NCI-H2107 treated with DMSO at 0.1 percent for 48 hours (cell line): ENCODE results near the gene RRAS2.
"Not testable (repeated sequence)": the region's sequence is repeated elsewhere in the genome, so short reads cannot be mapped to it uniquely, and the experiment has no call there.

Experiments used
- DNase-seq: peaks from one replicate; lab custom pipeline; 2025; ENCODE audit not compliant: unreplicated experiment; lab: John Stamatoyannopoulos, UW

Gene RRAS2

GRCh38 chr11:14259878-14260277 lies 99.1 kb downstream of the RRAS2 start:
- DNase-seq: no peak

- no peak for DNase-seq
These were observed 99.7 kb downstream of the RRAS2 start for GRCh38 chr11:14259186-14259784.

- no peak for DNase-seq
These were observed 100.6 kb downstream of the RRAS2 start for GRCh38 chr11:14258221-14258935.

- no peak for DNase-seq
These were observed 103.8 kb downstream of the RRAS2 start for GRCh38 chr11:14255238-14255534.

GRCh38 chr11:14254533-14255237 lies 104.3 kb downstream of the RRAS2 start:
- DNase-seq: no peak

GRCh38 chr11:14253840-14254239 lies 105.1 kb downstream of the RRAS2 start:
- DNase-seq: no peak

- no peak for DNase-seq
These were observed 105.6 kb downstream of the RRAS2 start for GRCh38 chr11:14253421-14253820.

GRCh38 chr11:14252501-14252900 lies 106.5 kb downstream of the RRAS2 start:
- DNase-seq: not testable (repeated sequence)

GRCh38 chr11:14251754-14252153 lies 107.2 kb downstream of the RRAS2 start:
- DNase-seq: no peak

GRCh38 chr11:14249121-14249963 lies 109.6 kb downstream of the RRAS2 start:
- peak; percentile 45 for DNase-seq

- no peak for DNase-seq
These were observed 110.4 kb downstream of the RRAS2 start for GRCh38 chr11:14248580-14248981.

- DNase-seq: no peak
These were observed 113.5 kb downstream of the RRAS2 start for GRCh38 chr11:14245444-14245843.

GRCh38 chr11:14244926-14245325 lies 114.1 kb downstream of the RRAS2 start:
- DNase-seq: no peak

GRCh38 chr11:14242733-14243132 lies 116.2 kb downstream of the RRAS2 start:
- no peak for DNase-seq

GRCh38 chr11:14242187-14242586 lies 116.8 kb downstream of the RRAS2 start:
- DNase-seq: no peak

- no peak for DNase-seq
These were observed 118.0 kb downstream of the RRAS2 start for GRCh38 chr11:14240951-14241350.

GRCh38 chr11:14240221-14240620 lies 118.8 kb downstream of the RRAS2 start:
- no peak for DNase-seq

- no peak for DNase-seq
These were observed 121.5 kb downstream of the RRAS2 start for GRCh38 chr11:14237444-14237961.

- no peak for DNase-seq
These were observed 123.3 kb downstream of the RRAS2 start for GRCh38 chr11:14235701-14236100.

- DNase-seq: no peak
These were observed 124.5 kb downstream of the RRAS2 start for GRCh38 chr11:14234446-14234845.

- DNase-seq: no peak
These were observed 126.3 kb downstream of the RRAS2 start for GRCh38 chr11:14232652-14233051.
